Fibroblast of pulmonary artery (primary cell): ENCODE measurements around the gene FXYD3.

ENCODE experiments used
- DNase-seq: peaks from one replicate; pipeline ENCODE4 v3.0.0-alpha.2; 2010; ENCODE audit warnings: low read depth
- H3K4me3 ChIP-seq: replicated peaks from 2 replicates; pipeline ENCODE4 v1.5.1; 2011; ENCODE audit warnings: low read depth, mild to moderate bottlenecking, control low read depth, low read length, moderate library complexity
- TF ChIP-seq, protein P1 (sequence below): IDR thresholded peaks from 2 replicates; pipeline ENCODE4 v1.5.1; 2011; ENCODE audit warnings: mild to moderate bottlenecking, control low read depth, low read length, inconsistent platforms; ENCODE audit errors: missing control alignments

The FXYD3 gene

DNA sequence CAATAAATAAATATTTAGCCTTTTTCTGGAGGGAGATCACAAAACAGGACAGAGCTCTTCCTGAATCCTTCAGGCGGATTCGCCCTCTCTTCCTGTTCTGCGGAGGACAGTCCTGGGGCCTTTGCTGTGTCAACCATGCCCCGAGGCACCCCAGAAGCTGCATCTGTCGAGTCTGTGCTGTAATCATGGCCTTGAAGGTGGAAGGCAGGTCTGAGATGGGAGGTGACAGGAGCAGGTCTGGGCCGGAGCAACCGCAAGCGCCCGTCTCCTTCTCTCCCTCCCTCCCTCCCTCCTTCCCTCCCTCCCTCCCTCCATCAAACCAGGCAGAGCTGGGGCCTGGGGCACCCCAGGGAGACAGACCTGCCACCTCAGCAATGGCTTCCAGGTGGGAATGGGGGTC is 4.6 kb upstream of the FXYD3 start:
- H3K4me3 ChIP-seq: no peak overlapping the region
- TF ChIP-seq, protein P1, sequence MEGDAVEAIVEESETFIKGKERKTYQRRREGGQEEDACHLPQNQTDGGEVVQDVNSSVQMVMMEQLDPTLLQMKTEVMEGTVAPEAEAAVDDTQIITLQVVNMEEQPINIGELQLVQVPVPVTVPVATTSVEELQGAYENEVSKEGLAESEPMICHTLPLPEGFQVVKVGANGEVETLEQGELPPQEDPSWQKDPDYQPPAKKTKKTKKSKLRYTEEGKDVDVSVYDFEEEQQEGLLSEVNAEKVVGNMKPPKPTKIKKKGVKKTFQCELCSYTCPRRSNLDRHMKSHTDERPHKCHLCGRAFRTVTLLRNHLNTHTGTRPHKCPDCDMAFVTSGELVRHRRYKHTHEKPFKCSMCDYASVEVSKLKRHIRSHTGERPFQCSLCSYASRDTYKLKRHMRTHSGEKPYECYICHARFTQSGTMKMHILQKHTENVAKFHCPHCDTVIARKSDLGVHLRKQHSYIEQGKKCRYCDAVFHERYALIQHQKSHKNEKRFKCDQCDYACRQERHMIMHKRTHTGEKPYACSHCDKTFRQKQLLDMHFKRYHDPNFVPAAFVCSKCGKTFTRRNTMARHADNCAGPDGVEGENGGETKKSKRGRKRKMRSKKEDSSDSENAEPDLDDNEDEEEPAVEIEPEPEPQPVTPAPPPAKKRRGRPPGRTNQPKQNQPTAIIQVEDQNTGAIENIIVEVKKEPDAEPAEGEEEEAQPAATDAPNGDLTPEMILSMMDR: no peak

DNA sequence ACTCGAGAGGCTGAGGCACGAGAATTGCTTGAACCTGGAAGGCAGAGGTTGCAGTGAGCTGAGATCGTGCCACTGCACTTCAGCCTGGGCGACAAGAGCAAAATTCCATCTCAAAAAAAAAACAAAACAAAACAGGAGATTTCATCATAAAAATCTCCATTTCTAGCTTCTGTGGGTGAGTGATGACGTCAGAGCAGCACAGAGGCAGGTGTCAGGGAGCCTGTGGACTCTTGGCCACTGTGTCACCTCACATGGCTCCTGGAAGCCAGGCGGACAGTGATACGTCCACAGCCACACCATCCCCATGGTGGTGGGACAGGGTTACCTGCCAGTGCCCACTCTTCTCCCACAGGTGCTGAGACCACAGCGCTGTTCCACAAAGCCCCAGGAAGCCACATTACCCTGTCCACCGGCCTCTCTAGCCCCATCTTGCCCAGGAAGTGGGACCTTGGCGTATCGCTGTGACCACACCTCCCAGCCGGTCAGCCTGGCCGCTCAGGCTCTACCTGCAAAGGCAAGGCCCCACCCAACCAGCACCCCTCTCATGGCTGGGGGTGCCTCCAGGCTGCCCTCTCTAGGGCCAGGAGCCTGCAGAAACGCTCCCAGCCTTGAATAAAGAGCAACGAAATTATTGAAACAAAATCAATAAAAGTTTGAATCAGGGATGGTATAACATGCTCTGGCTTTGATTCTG is 2.5 kb upstream of the FXYD3 start:
- DNase-seq: no peak
- TF ChIP-seq, protein P1: no peak
- H3K4me3 ChIP-seq: no peak overlapping the region

More for the DNA sequence above, 4.6 kb upstream of the FXYD3 start:
- DNase-seq: no peak

DNA sequence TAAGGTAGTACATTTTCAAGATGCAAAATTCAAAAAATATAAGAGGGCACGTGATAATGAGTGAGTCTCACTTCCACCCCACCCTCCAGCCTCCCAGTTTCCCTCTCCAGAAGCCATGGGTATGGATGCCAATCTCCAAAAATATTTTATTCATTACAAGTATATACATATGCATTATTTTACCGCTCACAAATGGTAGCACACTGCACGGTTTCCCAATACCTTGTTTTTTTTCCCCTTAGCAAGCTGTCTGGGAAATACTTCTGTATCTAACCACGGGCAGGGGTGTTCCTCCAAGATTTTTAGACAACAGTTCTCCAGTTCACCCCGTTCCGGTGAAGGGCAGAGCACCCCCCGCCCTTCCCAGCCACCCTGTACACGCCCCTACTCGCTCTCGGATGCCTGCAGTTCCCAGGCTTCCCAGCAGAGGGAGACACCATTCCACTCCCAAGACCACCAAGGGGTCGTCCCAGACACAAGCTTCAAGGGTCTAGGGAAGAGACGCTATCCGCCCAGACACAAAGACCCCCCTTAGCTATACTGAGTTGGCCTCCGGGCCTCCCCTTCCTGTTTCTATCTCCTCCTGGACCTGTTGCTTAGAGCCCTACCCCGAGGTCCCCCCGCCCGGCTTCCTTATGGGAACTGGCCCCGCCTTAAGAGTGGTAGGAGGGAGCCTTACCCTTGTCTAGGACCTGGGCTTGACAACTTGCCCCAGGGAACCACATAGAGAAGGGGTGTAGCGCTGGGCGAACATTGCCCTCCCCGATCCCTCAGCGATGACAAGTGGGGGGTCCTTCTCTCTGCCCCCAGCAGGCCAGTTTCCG is 1.1 kb upstream of the FXYD3 start:
- TF ChIP-seq, protein P1: peak; percentile 98
- peak; percentile 57 for DNase-seq
- H3K4me3 ChIP-seq: no peak overlapping the region

DNA sequence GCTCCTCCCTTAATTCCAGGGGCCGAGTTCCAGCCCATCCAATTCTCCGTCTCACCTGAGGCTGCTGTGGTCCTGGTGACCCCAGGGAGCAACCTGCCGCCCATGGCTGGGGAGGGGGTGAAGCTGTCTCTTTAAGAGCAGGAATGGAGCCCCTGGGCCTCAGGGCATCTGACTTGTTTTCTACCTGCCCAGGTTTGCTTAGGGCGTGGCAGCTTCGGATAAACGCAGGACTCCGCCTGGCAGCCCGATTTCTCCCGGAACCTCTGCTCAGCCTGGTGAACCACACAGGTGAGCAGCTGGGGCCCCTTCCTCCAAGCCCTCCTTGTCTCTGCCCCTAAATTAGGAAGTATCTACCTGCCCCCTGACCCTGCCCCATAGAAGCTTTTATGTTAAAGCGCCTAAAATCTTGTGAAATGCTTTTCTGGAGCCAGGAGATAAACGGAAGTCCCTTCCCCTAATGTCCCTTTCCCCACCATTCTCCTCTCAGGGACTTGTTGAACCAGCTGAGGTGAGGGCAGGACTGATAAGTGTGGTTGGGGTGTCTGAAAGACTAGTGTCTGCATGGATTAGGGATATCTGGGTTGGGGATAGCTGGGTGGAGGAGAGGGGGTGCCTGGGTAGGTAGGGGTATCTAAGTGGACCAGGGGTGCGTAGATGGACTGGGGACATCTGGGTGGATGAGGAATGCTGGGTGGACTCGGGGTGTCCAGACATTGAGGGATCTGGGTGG is 614 bp downstream of the FXYD3 start:
- TF ChIP-seq, protein P1: no peak

DNA sequence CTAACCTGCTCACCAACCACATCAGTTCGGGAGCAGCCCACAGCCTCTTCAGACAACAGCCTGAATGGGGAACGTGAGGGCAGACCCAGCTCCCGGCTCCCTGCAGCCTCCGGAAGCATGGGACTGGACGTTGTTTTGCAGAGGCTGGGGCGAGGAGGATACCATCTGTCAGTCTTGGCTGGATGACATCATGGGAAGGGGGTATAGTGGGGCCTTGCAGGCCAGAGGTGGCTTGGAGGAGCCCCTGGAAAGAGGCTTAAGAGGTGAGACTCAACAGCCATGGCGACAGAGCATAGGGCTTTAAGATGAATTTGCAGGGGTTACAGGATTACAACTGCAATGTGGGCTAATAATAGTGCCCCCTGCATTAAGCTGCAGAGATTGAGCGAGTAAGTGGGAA is 1.5 kb downstream of the FXYD3 start:
- no peak for DNase-seq
- TF ChIP-seq, protein P1: no peak
- no peak overlapping the region for H3K4me3 ChIP-seq

More for the DNA sequence above, 614 bp downstream of the FXYD3 start:
- H3K4me3 ChIP-seq: no peak overlapping the region
- no peak for DNase-seq

DNA sequence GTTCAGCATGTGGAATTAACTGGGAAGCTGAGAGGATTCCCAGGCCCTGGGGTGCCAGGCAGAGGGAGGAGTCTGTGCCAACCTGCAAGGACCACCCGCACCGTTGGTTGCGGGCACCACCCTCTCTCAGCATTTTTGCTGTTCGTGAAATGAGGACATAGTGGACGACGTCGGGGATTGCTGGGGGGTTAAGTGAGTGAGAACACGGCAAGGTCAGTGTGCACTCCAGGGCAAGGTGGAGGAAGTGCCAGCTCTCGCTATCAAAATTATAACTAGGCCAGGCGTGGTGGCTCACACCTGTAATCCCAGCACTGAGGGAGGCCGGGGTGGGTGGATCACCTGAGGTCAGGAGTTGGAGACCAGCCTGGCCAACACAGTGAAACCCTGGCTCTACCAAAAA is 2.2 kb downstream of the FXYD3 start:
- TF ChIP-seq, protein P1: no peak
- H3K4me3 ChIP-seq: no peak overlapping the region
- no peak for DNase-seq
